Neutrophil (primary cell): ENCODE results near the gene GDF10.

Experiments used
- H3K27ac ChIP-seq: fragments of 200-600 bp; sonication (generic); 2 replicates; pipeline ENCODE4 v1.5.1; 2016; ENCODE audit warnings: mild to moderate bottlenecking, moderate library complexity
- H3K27me3 ChIP-seq: fragments of 200-600 bp; sonication (generic); 2 replicates; pipeline ENCODE4 v1.6.0; 2016; ENCODE audit warnings: mild to moderate bottlenecking
- H3K36me3 ChIP-seq: fragments of 200-600 bp; sonication (generic); 2 replicates; pipeline ENCODE4 v1.5.1; 2017
- H3K4me1 ChIP-seq, 2 experiments: fragments of 200-600 bp in 1 of 2; sonication (generic) in 1 of 2; 1 replicate in 1 of 2; 2 replicates in 1 of 2; pipeline versions ENCODE4 v1.5.1 to v1.6.1; 2013 to 2016; ENCODE audit warnings: low read depth in 1 of 2, low read length in 1 of 2, mild to moderate bottlenecking in 1 of 2, moderate library complexity in 1 of 2; ENCODE audit not compliant: control insufficient read depth in 1 of 2, insufficient read depth in 1 of 2
- H3K4me3 ChIP-seq, 2 experiments: fragments of 200-600 bp in 1 of 2; sonication (generic) in 1 of 2; 1 replicate in 1 of 2; 2 replicates in 1 of 2; pipeline ENCODE4 v1.5.1; 2013 to 2016; ENCODE audit warnings: low read depth in 1 of 2, low read length in 1 of 2, mild to moderate bottlenecking in 1 of 2, moderate library complexity in 1 of 2
- H3K9me3 ChIP-seq: fragments of 200-600 bp; sonication (generic); 2 replicates; pipeline ENCODE4 v1.5.1; 2016
- CTCF ChIP-seq: fragments of 200-600 bp; sonication (generic); IDR thresholded peaks from 2 replicates; pipeline ENCODE4 v1.5.1; 2016; ENCODE audit warnings: antibody characterized with exemption

The GDF10 gene, protein sequence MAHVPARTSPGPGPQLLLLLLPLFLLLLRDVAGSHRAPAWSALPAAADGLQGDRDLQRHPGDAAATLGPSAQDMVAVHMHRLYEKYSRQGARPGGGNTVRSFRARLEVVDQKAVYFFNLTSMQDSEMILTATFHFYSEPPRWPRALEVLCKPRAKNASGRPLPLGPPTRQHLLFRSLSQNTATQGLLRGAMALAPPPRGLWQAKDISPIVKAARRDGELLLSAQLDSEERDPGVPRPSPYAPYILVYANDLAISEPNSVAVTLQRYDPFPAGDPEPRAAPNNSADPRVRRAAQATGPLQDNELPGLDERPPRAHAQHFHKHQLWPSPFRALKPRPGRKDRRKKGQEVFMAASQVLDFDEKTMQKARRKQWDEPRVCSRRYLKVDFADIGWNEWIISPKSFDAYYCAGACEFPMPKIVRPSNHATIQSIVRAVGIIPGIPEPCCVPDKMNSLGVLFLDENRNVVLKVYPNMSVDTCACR

DNA sequence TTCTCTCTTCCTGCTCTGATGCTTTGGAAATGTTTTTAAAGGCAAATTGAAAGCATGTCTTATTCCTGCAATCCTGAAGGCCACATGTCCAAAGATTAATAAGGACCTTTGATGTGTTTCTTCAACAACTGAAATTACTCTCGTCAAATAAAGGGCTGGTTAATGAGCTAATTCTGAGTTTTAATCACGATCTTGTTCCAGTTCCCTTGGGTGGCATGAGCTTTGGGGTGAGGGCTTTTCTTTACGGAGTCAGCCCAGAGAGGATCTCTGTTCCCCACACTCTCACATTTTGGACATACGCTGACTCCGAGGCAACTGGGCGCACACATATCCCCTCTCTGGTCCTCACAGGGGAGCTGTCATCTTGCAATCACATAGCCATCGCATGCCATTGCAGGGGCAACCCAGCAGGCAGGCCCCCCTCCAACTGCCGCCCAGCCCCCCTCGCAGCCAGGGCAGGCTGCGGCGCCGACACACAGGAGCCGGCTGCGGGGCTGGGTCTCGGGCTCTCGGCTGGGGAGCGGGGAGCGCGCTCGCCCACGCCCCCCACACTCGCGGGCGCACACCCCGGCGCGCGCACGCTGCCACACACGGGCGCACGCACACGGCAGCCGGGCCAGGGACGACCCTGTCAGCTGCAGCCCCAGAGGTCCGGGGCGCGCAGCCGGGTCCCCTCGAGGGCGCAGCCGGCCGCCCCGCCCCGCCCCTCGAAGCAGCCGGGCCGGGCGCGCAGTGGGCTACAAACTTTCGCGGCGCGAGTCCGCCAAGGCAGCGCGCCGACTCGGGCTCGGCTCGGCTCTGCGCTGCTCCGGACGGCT is at the start of gene GDF10:
Gene GDF10, plus strand, starts transcription at position 587 of the 818 bp plus-strand sequence. CDS start 455 bp downstream, outside the sequence.
- Histone ChIP-seq H3K4me3 (no peak within 1 kb of the TSS), H3K36me3 (no peaks in the 10 kb centered on the region), H3K27me3 (peaks cover 93% of the 10 kb centered on the region), H3K9me3 (no peaks in the 10 kb centered on the region), H3K4me1 (peaks cover 0 to 5% of the 10 kb centered on the region in 2 experiments), H3K27ac (no peak within 1 kb of the TSS)
- no peak for TF ChIP-seq CTCF

GRCh38 chr10:47252093-47252780 is 47.8 kb upstream of the GDF10 start:
- no peaks in the 10 kb centered on the region for H3K36me3 ChIP-seq
- TF ChIP-seq CTCF = no peak
- H3K27ac ChIP-seq = no peak overlapping the region
- no peaks in the 10 kb centered on the region for H3K9me3 ChIP-seq
- H3K27me3 ChIP-seq = no peaks in the 10 kb centered on the region
- no peak overlapping the region for H3K4me3 ChIP-seq
- H3K4me1 ChIP-seq = peaks cover 36 to 39% of the 10 kb centered on the region in 2 experiments

DNA sequence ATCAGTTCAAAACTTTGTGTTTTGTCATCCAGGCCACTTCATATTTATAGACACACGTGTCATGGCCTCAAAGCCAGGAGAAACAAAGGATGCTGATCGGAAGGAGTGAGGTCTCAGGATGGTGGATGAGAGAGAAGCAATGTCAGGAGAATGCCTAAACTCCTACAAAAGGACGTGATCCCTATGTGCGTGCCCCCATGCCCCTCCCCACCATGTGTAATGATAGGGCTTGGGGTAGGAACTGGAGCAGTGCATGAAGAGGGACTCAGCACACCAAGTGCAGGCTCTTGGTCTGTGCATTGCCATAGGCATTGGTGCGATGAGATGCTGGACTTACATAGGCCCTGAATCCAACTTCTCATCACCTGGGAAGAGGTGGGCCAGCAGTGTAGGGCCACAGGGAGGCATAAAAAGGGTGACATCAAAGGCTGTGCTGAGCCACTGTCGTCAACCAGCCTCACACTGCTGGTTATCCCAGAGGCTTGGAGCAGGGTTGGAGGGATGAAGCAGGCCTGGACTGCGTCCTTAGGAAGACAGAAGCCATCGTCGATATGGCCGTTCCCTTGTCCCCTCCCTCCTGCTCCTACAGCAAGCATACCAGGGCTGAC is 46.9 kb upstream of the GDF10 start:
- TF ChIP-seq CTCF = no peak
- Histone ChIP-seq H3K9me3 (no peaks in the 10 kb centered on the region), H3K36me3 (no peaks in the 10 kb centered on the region), H3K4me1 (peaks cover 45 to 48% of the 10 kb centered on the region in 2 experiments), H3K4me3 (no peak overlapping the region), H3K27me3 (no peaks in the 10 kb centered on the region), H3K27ac (no peak overlapping the region)

GRCh38 chr10:47253651-47254375 is 46.2 kb upstream of the GDF10 start:
- Histone ChIP-seq H3K4me1 (peaks cover 52% of the 10 kb centered on the region in 2 experiments), H3K27me3 (no peaks in the 10 kb centered on the region), H3K9me3 (no peaks in the 10 kb centered on the region), H3K27ac (no peak overlapping the region), H3K36me3 (no peaks in the 10 kb centered on the region), H3K4me3 (no peak overlapping the region)
- TF ChIP-seq CTCF = no peak
